ENCODE data around the gene PLCH1.

Gene PLCH1

GRCh38 chr3:155329513-155330048 is 415.3 kb downstream of the PLCH1 start:
- no peak overlapping the region for H3K4me3 ChIP-seq (replicated peaks; ENCODE audit: low read depth, low read length)
- no peaks in the 10 kb centered on the region for H3K27me3 ChIP-seq (replicated peaks; ENCODE audit: control insufficient read depth, insufficient read depth, low read length)
- H3K36me3 ChIP-seq (ENCODE audit: control insufficient read depth, insufficient read depth, low read length), result no peaks in the 10 kb centered on the region
- TF ChIP-seq CTCF (IDR thresholded peaks at IDR 0.05; ENCODE audit: insufficient read depth, low read length, poor library complexity, severe bottlenecking), result no peak
- no peak for DNase-seq (ENCODE audit: extremely low read depth, insufficient read length)

GRCh38 chr3:155327871-155328270 is 417.0 kb downstream of the PLCH1 start:
- TF ChIP-seq CTCF (IDR thresholded peaks at IDR 0.05; ENCODE audit: insufficient read depth, low read length, poor library complexity, severe bottlenecking), result no peak
- Histone ChIP-seq H3K4me3 (replicated peaks; ENCODE audit: low read depth, low read length) (no peak overlapping the region), H3K36me3 (ENCODE audit: control insufficient read depth, insufficient read depth, low read length) (no peaks in the 10 kb centered on the region), H3K27me3 (replicated peaks; ENCODE audit: control insufficient read depth, insufficient read depth, low read length) (no peaks in the 10 kb centered on the region)
- no peak for DNase-seq (ENCODE audit: extremely low read depth, insufficient read length)

GRCh38 chr3:155327430-155327829 is 417.4 kb downstream of the PLCH1 start:
- Histone ChIP-seq H3K27me3 (replicated peaks; ENCODE audit: control insufficient read depth, insufficient read depth, low read length) (no peaks in the 10 kb centered on the region), H3K4me3 (replicated peaks; ENCODE audit: low read depth, low read length) (no peak overlapping the region), H3K36me3 (ENCODE audit: control insufficient read depth, insufficient read depth, low read length) (no peaks in the 10 kb centered on the region)
- no peak for DNase-seq (ENCODE audit: extremely low read depth, insufficient read length)
- TF ChIP-seq CTCF (IDR thresholded peaks at IDR 0.05; ENCODE audit: insufficient read depth, low read length, poor library complexity, severe bottlenecking), result no peak

GRCh38 chr3:155326901-155327300 is 418.0 kb downstream of the PLCH1 start:
- no peak for TF ChIP-seq CTCF (IDR thresholded peaks at IDR 0.05; ENCODE audit: insufficient read depth, low read length, poor library complexity, severe bottlenecking)
- no peak for DNase-seq (ENCODE audit: extremely low read depth, insufficient read length)
- Histone ChIP-seq H3K36me3 (ENCODE audit: control insufficient read depth, insufficient read depth, low read length) (no peaks in the 10 kb centered on the region), H3K4me3 (replicated peaks; ENCODE audit: low read depth, low read length) (no peak overlapping the region), H3K27me3 (replicated peaks; ENCODE audit: control insufficient read depth, insufficient read depth, low read length) (no peaks in the 10 kb centered on the region)

- no peak overlapping the region for H3K4me3 ChIP-seq (replicated peaks; ENCODE audit: low read depth, low read length)
- no peaks in the 10 kb centered on the region for H3K36me3 ChIP-seq (ENCODE audit: control insufficient read depth, insufficient read depth, low read length)
- DNase-seq (ENCODE audit: extremely low read depth, insufficient read length), result no peak
- H3K27me3 ChIP-seq (replicated peaks; ENCODE audit: control insufficient read depth, insufficient read depth, low read length), result no peaks in the 10 kb centered on the region
- no peak for TF ChIP-seq CTCF (IDR thresholded peaks at IDR 0.05; ENCODE audit: insufficient read depth, low read length, poor library complexity, severe bottlenecking)
Observed at GRCh38 chr3:155326244-155326643, 418.6 kb downstream of the PLCH1 start.
